Middle frontal gyrus (tissue), 1 donor: ENCODE measurements around the gene SH3BGR.

Experiments used
- DNase-seq: peaks from one replicate; pipeline ENCODE4 v3.0.0-alpha.2; 2015; ENCODE audit warnings: low spot score; ENCODE audit errors: extremely low spot score

Gene SH3BGR

GRCh38 chr21:39456665-39457064 is 4.9 kb downstream of the SH3BGR start:
- no peak for DNase-seq

DNA sequence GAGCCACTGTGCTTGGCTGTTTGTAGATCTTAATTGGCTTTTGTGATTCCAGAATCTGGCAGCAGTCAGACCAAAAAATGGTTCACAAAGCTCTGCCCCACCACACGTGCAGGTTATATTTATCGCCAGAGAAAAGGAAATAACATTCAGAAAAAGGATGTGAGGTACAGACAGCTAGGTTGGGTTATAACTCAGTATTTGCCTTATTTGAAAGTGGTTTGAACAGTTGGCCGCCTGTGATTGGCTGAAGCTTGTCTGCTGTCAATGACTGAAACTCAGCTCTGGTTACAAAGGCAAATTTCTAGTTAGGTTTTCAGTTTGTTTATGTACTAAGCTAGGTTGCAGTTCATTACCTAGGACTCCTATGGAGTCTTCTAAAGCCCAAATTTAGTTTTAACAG is 9.6 kb downstream of the SH3BGR start:
- no peak for DNase-seq

GRCh38 chr21:39463308-39463707 is 11.5 kb downstream of the SH3BGR start:
- no peak for DNase-seq

- no peak for DNase-seq
These were observed 14.8 kb downstream of the SH3BGR start for GRCh38 chr21:39466584-39466983.

DNA sequence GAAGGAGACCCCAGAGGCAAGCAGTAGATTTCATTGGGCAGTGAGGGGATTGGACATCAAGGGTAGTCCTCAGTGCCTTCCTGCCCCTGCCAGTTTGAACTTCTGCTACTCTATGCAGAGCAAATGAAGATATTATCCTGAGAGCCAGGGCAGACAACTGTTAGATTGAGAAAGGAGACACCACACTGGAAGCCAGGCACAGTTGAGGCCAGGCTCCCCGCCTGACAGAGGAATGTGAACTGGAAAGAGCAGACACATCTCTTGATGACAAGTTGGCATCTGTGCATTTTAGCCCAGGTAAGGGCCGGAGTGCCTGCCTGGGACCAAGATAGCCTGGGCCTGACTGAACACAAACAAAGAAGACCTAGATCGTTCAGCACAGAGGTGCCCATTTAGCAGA is 16.0 kb downstream of the SH3BGR start:
- DNase-seq, result no peak

DNA sequence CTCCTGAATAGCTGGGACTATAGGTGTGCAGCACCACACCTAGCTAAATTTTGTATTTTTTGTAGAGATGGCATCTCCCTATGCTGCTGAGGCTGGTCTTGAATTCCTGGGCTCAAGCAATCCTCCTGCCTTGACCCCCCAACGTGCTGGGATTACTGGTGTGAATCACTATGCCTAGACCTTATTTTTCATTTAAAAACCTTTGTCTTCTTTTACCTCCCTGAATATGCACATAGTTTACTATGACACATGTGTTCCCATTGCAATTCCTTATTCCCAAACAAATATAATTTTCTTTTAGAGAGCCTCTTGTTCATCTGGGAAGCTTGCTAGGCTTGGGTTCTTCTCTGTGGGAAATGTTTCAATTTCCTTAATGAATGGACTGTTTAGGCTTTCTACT is 16.8 kb downstream of the SH3BGR start:
- DNase-seq, result no peak

DNA sequence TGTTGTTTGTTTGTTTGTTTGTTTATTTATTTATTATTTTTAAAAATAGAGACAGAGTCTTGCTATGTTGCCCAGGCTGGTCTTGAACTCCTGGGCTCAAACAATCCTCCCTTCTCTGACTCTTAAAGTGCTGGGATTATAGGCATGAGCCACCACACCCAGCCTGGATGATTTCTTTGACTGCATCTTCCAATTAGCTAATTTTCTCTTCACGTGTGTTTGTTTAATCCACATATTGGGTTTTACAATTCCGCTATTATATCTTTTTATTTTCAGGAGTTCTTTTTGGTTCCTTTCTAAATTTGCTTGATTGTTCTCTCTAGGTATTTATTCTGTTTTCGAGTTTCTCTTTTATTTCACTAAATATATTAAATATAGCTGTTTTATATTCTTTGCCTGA is 19.8 kb downstream of the SH3BGR start:
- DNase-seq, result no peak

GRCh38 chr21:39472786-39473185 is 21.0 kb downstream of the SH3BGR start:
- DNase-seq, result no peak

GRCh38 chr21:39474611-39475010 is 22.8 kb downstream of the SH3BGR start:
- DNase-seq, result no peak

DNA sequence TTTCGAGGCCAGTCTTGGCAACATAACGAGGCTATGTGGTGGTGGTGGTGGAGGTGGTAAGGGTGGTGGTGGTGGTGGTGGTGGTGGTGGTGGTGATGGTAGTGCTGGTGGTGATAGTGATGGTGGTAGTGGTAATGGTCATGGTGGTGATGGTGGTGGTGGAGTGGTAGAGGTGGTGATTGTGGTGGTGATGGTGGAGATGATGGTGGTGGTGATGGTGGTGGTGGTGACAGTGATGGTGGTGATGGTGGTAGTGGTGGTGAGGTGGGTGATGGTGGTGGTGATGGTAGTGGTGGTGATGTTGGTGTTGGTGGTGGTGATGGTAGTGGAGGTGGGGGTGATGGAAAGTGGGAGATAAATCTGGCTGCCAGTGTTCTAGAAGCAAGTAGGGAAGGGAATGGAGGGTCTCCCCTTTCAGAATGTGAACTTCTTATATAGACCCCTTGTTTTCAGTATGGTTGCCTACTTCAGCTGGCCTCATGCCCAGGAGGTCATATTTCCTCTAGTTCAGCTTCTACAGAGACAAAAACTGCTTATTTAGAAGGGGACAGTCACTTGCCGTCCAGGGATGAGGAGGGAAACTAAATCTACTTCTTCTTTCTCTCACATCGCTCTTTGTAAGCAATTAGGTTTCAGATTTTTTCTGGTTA is 27.5 kb downstream of the SH3BGR start:
- DNase-seq, result no peak

DNA sequence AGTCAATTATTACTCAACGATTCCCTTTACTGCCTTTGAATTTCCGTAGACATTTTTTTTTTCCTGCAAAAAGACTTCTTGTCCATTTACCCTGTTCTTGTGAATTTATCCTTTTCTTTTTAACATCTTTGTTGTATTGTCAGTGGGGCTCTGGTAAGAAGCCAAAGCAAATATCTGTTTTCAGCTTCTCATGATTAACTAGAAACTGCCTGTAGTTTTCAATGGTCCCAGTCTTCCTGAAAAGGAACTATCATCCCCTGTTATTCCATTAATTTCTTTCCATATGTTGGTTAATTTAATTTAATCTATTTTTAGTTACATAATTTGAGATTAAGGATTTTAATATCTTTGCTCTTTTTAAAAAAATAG is 28.0 kb downstream of the SH3BGR start:
- no peak for DNase-seq

GRCh38 chr21:39480271-39480670 is 28.5 kb downstream of the SH3BGR start:
- DNase-seq, result no peak

- no peak for DNase-seq
These were observed 30.1 kb downstream of the SH3BGR start for GRCh38 chr21:39481886-39482285.

GRCh38 chr21:39483917-39484316 is 32.1 kb downstream of the SH3BGR start:
- DNase-seq, result no peak

- DNase-seq, result no peak
These were observed 33.0 kb downstream of the SH3BGR start for GRCh38 chr21:39484711-39485276.

DNA sequence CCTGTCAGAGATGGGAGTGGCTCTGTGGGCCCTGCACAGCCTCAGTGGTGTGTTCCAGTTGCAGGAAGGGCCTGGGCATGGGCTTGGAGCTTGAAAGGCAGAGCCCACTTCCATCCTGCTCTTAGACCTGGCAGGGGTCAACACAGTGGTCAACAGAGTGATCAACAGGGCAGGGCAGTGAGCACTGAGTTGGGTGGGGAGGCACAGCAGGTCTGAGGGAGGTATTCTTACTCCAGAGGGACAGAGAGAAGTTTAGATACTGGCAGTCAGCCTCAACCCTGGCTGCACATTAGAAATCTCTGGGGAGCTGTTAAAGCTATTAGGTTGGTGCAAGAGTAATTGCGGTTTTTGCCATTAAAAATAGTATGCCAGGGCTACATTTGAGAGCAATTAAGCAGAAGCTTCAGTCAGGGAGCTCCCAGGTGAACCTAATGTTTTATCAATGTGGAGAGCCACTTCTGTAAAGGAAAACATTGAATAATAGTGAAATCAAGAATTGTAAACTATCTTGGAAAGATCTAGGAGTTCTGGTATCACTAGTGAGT is 37.7 kb downstream of the SH3BGR start:
- DNase-seq, result no peak

- DNase-seq, result no peak
These were observed 47.4 kb downstream of the SH3BGR start for GRCh38 chr21:39499156-39499555.

DNA sequence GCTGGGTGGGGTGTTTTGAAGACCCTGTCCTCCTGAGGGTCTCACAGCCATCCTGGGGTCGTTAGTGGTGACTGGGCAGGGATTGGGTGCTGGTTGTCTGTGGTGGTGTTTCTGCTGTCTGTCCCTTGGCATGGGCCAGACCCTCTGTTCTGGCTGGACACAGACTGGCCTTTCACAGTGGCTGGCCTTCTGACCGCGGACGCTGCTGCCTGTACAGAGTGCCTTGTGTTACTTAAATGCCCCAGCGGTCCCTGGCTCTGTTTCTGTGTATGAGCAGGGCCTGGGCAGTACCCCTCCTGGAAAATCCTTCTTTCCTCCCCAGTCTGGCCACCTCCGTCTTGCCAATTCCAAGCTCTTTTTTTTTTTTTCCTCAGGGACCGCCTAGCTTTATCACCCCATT is 50.9 kb downstream of the SH3BGR start:
- DNase-seq, result no peak

DNA sequence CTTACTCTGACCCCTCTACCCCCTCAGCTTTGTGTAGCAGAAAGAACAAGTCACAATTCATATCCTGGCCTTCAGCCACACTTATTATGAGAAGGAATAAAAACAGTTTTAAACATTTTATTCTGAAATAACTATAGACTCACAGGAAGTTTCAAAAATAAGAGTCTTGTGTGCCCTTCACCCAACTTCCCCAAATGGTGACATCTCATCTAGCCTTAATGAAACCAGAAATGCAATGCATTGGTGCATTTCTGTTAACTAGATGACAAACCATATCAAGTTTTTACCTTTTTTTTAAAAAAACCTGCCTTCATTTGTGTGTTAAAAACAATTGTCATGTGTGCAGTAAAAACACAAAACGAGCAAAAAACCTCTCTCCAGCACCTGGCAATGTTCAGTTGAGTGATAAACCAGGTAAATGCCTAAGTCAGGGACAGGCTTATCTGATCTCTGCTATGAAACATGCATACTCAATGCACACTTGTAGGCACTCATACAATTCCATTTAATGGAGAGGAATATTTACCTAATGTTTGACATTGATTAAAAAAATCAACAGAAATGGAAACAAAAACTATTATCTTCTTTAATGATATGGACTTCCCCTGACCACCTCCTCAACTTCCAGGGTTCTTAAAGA is 51.5 kb downstream of the SH3BGR start:
- DNase-seq, result no peak

DNA sequence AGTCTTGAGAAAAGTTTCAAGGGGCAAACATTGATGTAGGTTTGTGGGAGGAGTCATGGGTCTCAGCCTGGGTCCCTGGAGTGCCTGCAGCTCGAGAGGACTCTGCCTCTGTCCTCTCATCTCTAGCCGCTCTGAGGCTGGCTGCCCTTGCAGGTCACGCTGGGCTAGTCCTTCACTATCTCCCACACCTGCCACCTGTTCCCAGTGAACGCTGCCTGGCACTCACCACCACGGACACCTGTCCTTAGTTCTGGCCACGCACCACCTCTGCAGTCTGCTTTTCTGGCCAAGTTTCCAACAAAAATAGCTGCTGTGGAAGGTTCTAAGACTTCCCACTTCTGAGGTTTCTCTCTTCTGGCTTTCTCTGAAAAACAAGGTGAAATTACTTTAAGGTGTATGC is 52.5 kb downstream of the SH3BGR start:
- DNase-seq, result no peak

- no peak for DNase-seq
These were observed 58.5 kb downstream of the SH3BGR start for GRCh38 chr21:39510240-39510639.

GRCh38 chr21:39511102-39511501 is 59.3 kb downstream of the SH3BGR start:
- no peak for DNase-seq

- no peak for DNase-seq
These were observed 62.0 kb downstream of the SH3BGR start for GRCh38 chr21:39513735-39514134.
